C4-2B (cell line): ENCODE results near the gene YARS1.

ENCODE experiments used
- H3K27ac ChIP-seq: fragments of 450-650 bp; 2 replicates; pipeline ENCODE4 v1.5.1; 2017
- CTCF ChIP-seq: fragments of 450-650 bp; conservative IDR thresholded peaks from 2 replicates; pipeline ENCODE4 v1.5.1; 2017; ENCODE audit warnings: mild to moderate bottlenecking
- ZFX ChIP-seq: fragments of 450-650 bp; IDR thresholded peaks from 2 replicates; pipeline ENCODE4 v1.6.1; 2017

The YARS1 gene

GRCh38 chr1:32770741-32771548 lies 46.2 kb downstream of the YARS1 start:
- no peak overlapping the region for H3K27ac ChIP-seq
- TF ChIP-seq CTCF (no peak), ZFX (no peak)

- H3K27ac ChIP-seq: no peak overlapping the region
- no peak for TF ChIP-seq CTCF
- TF ChIP-seq ZFX: no peak
Observed at GRCh38 chr1:32770221-32770731, 46.9 kb downstream of the YARS1 start.

GRCh38 chr1:32769524-32770220 lies 47.5 kb downstream of the YARS1 start:
- no peak for TF ChIP-seq ZFX
- TF ChIP-seq CTCF: no peak
- no peak overlapping the region for H3K27ac ChIP-seq

- TF ChIP-seq ZFX (no peak), CTCF (no peak)
- peak overlapping the region; percentile 53 for H3K27ac ChIP-seq
Observed at GRCh38 chr1:32768110-32768850, 48.9 kb downstream of the YARS1 start.

- H3K27ac ChIP-seq: peak overlapping the region; percentile 53
- TF ChIP-seq ZFX (no peak), CTCF (no peak)
Observed at GRCh38 chr1:32767641-32768040, 49.5 kb downstream of the YARS1 start.

GRCh38 chr1:32767156-32767555 lies 50.0 kb downstream of the YARS1 start:
- H3K27ac ChIP-seq: peak overlapping the region; percentile 53
- TF ChIP-seq CTCF (no peak), ZFX (no peak)
